OCI-LY7 (cell line): ENCODE results near the gene IQGAP2.

Experiments used
- EZH2phosphoT487 ChIP-seq: fragments of 200-600 bp; sonication (generic); IDR thresholded peaks from 2 replicates; pipeline ENCODE4 v1.6.1; 2018; ENCODE audit warnings: low read depth, borderline replicate concordance, mild to moderate bottlenecking, mixed run types, antibody characterized with exemption, low read length, moderate library complexity, mixed read lengths
- TF ChIP-seq, protein P1 (sequence below): fragments of 200-600 bp; sonication (generic); conservative IDR thresholded peaks from 2 replicates; pipeline ENCODE4 v1.5.1; 2014; ENCODE audit warnings: mild to moderate bottlenecking, antibody characterized with exemption, low read length, moderate library complexity, mixed read lengths

GRCh38 chr5:76747706-76748105, 344.6 kb downstream of the IQGAP2 start:
- TF ChIP-seq, protein P1, sequence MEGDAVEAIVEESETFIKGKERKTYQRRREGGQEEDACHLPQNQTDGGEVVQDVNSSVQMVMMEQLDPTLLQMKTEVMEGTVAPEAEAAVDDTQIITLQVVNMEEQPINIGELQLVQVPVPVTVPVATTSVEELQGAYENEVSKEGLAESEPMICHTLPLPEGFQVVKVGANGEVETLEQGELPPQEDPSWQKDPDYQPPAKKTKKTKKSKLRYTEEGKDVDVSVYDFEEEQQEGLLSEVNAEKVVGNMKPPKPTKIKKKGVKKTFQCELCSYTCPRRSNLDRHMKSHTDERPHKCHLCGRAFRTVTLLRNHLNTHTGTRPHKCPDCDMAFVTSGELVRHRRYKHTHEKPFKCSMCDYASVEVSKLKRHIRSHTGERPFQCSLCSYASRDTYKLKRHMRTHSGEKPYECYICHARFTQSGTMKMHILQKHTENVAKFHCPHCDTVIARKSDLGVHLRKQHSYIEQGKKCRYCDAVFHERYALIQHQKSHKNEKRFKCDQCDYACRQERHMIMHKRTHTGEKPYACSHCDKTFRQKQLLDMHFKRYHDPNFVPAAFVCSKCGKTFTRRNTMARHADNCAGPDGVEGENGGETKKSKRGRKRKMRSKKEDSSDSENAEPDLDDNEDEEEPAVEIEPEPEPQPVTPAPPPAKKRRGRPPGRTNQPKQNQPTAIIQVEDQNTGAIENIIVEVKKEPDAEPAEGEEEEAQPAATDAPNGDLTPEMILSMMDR: no peak
- no peak for TF ChIP-seq EZH2phosphoT487
